ENCODE results near the gene CYTH1. TPM values are rescaled to one million over a fixed set of nuclear protein-coding genes. Genes with fewer than 3 reads are reported as not detected.

CYTH1 gene
- total RNA-seq, 1 experiment from 2014 or later = 69.2 TPM

GRCh38 chr17:78665952-78666920, 115.8 kb downstream of the CYTH1 start:
- in situ Hi-C loops (cut with HindIII; ENCODE audit: low pct_unique_long_range_greater_than_20kb, low sequenced_read_pairs) = no loop called here

GRCh38 chr17:78665387-78665951, 116.6 kb downstream of the CYTH1 start:
- in situ Hi-C loops (cut with HindIII; ENCODE audit: low pct_unique_long_range_greater_than_20kb, low sequenced_read_pairs) = no loop called here
- DNase-seq (ENCODE audit: low read depth, low spot score) = no peak

More at GRCh38 chr17:78665952-78666920, 115.8 kb downstream of the CYTH1 start:
- DNase-seq (ENCODE audit: low read depth, low spot score) = no peak

- in situ Hi-C loops (cut with HindIII; ENCODE audit: low pct_unique_long_range_greater_than_20kb, low sequenced_read_pairs) = no loop called here
- no peak for DNase-seq (ENCODE audit: low read depth, low spot score)
These were observed 117.3 kb downstream of the CYTH1 start for GRCh38 chr17:78664476-78665386.

- DNase-seq (ENCODE audit: low read depth, low spot score) = peak; percentile 77
- in situ Hi-C loops (cut with HindIII; ENCODE audit: low pct_unique_long_range_greater_than_20kb, low sequenced_read_pairs) = no loop called here
These were observed 120.8 kb downstream of the CYTH1 start for GRCh38 chr17:78661093-78661770.

- no peak for DNase-seq (ENCODE audit: low read depth, low spot score)
- in situ Hi-C loops (cut with HindIII; ENCODE audit: low pct_unique_long_range_greater_than_20kb, low sequenced_read_pairs) = no loop called here
These were observed 122.5 kb downstream of the CYTH1 start for GRCh38 chr17:78659546-78659945.

- in situ Hi-C loops (cut with HindIII; ENCODE audit: low pct_unique_long_range_greater_than_20kb, low sequenced_read_pairs) = no loop called here
- DNase-seq (ENCODE audit: low read depth, low spot score) = no peak
These were observed 123.7 kb downstream of the CYTH1 start for GRCh38 chr17:78658281-78658785.

- in situ Hi-C loops (cut with HindIII; ENCODE audit: low pct_unique_long_range_greater_than_20kb, low sequenced_read_pairs) = no loop called here
These were observed 126.7 kb downstream of the CYTH1 start for GRCh38 chr17:78655251-78655940.

GRCh38 chr17:78654325-78654724, 127.7 kb downstream of the CYTH1 start:
- in situ Hi-C loops (cut with HindIII; ENCODE audit: low pct_unique_long_range_greater_than_20kb, low sequenced_read_pairs) = no loop called here
- DNase-seq (ENCODE audit: low read depth, low spot score) = no peak

More at GRCh38 chr17:78655251-78655940, 126.7 kb downstream of the CYTH1 start:
- no peak for DNase-seq (ENCODE audit: low read depth, low spot score)

- in situ Hi-C loops (cut with HindIII; ENCODE audit: low pct_unique_long_range_greater_than_20kb, low sequenced_read_pairs) = no loop called here
- no peak for DNase-seq (ENCODE audit: low read depth, low spot score)
These were observed 128.7 kb downstream of the CYTH1 start for GRCh38 chr17:78653382-78653781.

GRCh38 chr17:78652913-78653312, 129.2 kb downstream of the CYTH1 start:
- DNase-seq (ENCODE audit: low read depth, low spot score) = no peak
- in situ Hi-C loops (cut with HindIII; ENCODE audit: low pct_unique_long_range_greater_than_20kb, low sequenced_read_pairs) = no loop called here

- no peak for DNase-seq (ENCODE audit: low read depth, low spot score)
- in situ Hi-C loops (cut with HindIII; ENCODE audit: low pct_unique_long_range_greater_than_20kb, low sequenced_read_pairs) = no loop called here
These were observed 130.0 kb downstream of the CYTH1 start for GRCh38 chr17:78652024-78652423.

- in situ Hi-C loops (cut with HindIII; ENCODE audit: low pct_unique_long_range_greater_than_20kb, low sequenced_read_pairs) = no loop called here
These were observed 130.5 kb downstream of the CYTH1 start for GRCh38 chr17:78651554-78651953.

GRCh38 chr17:78650093-78650715, 131.9 kb downstream of the CYTH1 start:
- no peak for DNase-seq (ENCODE audit: low read depth, low spot score)
- in situ Hi-C loops (cut with HindIII; ENCODE audit: low pct_unique_long_range_greater_than_20kb, low sequenced_read_pairs) = no loop called here

More at GRCh38 chr17:78651554-78651953, 130.5 kb downstream of the CYTH1 start:
- no peak for DNase-seq (ENCODE audit: low read depth, low spot score)

GRCh38 chr17:78648293-78648692, 133.8 kb downstream of the CYTH1 start:
- DNase-seq (ENCODE audit: low read depth, low spot score) = no peak
- in situ Hi-C loops (cut with HindIII; ENCODE audit: low pct_unique_long_range_greater_than_20kb, low sequenced_read_pairs) = no loop called here

GRCh38 chr17:78647032-78647431, 135.0 kb downstream of the CYTH1 start:
- DNase-seq (ENCODE audit: low read depth, low spot score) = no peak
- in situ Hi-C loops (cut with HindIII; ENCODE audit: low pct_unique_long_range_greater_than_20kb, low sequenced_read_pairs) = no loop called here

Data from SK-MEL-5 (cell line).